GM19438 (cell line): ENCODE data around the gene SLC22A12.

Source experiments
- ATAC-seq: cut with Tn5 transposase; IDR thresholded peaks from one replicate; pipeline ENCODE4 v1.9.1; 2021; ENCODE audit warnings: low read depth; ENCODE audit not compliant: unreplicated experiment

Gene SLC22A12

GRCh38 chr11:64562723-64563351 lies 28.2 kb upstream of the SLC22A12 start:
- no peak for ATAC-seq

- ATAC-seq: no peak
Measured at GRCh38 chr11:64563966-64564365, 27.1 kb upstream of the SLC22A12 start.

GRCh38 chr11:64564419-64564818 lies 26.6 kb upstream of the SLC22A12 start:
- no peak for ATAC-seq

- no peak for ATAC-seq
Measured at GRCh38 chr11:64564947-64565889, 25.8 kb upstream of the SLC22A12 start.

- peak; percentile 63 for ATAC-seq
Measured at GRCh38 chr11:64566042-64566914, 24.7 kb upstream of the SLC22A12 start.

- no peak for ATAC-seq
Measured at GRCh38 chr11:64566915-64567891, 23.8 kb upstream of the SLC22A12 start.

GRCh38 chr11:64568041-64568571 lies 22.9 kb upstream of the SLC22A12 start:
- ATAC-seq: no peak

- ATAC-seq: no peak
Measured at GRCh38 chr11:64568584-64569140, 22.4 kb upstream of the SLC22A12 start.

GRCh38 chr11:64569300-64569970 lies 21.6 kb upstream of the SLC22A12 start:
- ATAC-seq: no peak

- no peak for ATAC-seq
Measured at GRCh38 chr11:64570341-64570740, 20.7 kb upstream of the SLC22A12 start.

GRCh38 chr11:64571050-64571409 lies 20.0 kb upstream of the SLC22A12 start:
- no peak for ATAC-seq

- ATAC-seq: no peak
Measured at GRCh38 chr11:64571410-64572091, 19.5 kb upstream of the SLC22A12 start.

- no peak for ATAC-seq
Measured at GRCh38 chr11:64572143-64572542, 18.9 kb upstream of the SLC22A12 start.

- ATAC-seq: no peak
Measured at GRCh38 chr11:64577202-64577601, 13.8 kb upstream of the SLC22A12 start.

GRCh38 chr11:64580412-64580811 lies 10.6 kb upstream of the SLC22A12 start:
- ATAC-seq: no peak

GRCh38 chr11:64581057-64581523 lies 9.9 kb upstream of the SLC22A12 start:
- no peak for ATAC-seq

- ATAC-seq: no peak
Measured at GRCh38 chr11:64582885-64583284, 8.1 kb upstream of the SLC22A12 start.
